ENCODE data around the gene HRAS.
"Not testable (repeated sequence)": the region's sequence is repeated elsewhere in the genome, so short reads cannot be mapped to it uniquely, and the experiment has no call there.

The HRAS gene

DNA sequence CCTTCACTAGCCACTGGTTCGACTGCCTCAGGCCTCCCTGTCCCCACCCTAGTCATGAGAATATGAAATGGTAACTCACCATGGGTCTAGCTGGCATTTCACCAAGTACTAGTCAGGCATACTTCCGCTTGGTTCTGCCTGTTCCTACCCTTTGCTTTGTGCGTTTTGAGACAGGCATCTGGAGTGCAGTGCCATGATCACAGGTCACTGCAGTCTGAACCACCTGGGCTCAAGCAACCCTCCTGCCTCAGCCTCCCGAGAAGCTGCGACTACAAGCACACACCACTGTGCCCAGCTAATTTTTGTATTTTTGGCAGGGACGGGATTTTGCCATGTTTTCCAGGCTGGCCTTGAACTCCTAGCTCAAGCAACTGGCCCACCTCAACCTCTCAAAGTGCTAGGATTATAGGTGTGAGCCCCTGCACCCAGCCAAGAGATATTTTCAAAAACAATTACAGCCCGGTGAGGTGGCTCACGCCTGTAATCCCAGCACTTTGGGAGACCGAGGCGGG lies 14.1 kb downstream of the HRAS start:
- DNase-seq (ENCODE audit: low read depth): no peak
- TF ChIP-seq, protein P1, sequence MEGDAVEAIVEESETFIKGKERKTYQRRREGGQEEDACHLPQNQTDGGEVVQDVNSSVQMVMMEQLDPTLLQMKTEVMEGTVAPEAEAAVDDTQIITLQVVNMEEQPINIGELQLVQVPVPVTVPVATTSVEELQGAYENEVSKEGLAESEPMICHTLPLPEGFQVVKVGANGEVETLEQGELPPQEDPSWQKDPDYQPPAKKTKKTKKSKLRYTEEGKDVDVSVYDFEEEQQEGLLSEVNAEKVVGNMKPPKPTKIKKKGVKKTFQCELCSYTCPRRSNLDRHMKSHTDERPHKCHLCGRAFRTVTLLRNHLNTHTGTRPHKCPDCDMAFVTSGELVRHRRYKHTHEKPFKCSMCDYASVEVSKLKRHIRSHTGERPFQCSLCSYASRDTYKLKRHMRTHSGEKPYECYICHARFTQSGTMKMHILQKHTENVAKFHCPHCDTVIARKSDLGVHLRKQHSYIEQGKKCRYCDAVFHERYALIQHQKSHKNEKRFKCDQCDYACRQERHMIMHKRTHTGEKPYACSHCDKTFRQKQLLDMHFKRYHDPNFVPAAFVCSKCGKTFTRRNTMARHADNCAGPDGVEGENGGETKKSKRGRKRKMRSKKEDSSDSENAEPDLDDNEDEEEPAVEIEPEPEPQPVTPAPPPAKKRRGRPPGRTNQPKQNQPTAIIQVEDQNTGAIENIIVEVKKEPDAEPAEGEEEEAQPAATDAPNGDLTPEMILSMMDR (IDR thresholded peaks at IDR 0.05; ENCODE audit: control insufficient read depth, extremely low read depth, insufficient read depth): no peak
- no peak overlapping the region for H3K4me3 ChIP-seq (ENCODE audit: low read depth, low read length)

DNA sequence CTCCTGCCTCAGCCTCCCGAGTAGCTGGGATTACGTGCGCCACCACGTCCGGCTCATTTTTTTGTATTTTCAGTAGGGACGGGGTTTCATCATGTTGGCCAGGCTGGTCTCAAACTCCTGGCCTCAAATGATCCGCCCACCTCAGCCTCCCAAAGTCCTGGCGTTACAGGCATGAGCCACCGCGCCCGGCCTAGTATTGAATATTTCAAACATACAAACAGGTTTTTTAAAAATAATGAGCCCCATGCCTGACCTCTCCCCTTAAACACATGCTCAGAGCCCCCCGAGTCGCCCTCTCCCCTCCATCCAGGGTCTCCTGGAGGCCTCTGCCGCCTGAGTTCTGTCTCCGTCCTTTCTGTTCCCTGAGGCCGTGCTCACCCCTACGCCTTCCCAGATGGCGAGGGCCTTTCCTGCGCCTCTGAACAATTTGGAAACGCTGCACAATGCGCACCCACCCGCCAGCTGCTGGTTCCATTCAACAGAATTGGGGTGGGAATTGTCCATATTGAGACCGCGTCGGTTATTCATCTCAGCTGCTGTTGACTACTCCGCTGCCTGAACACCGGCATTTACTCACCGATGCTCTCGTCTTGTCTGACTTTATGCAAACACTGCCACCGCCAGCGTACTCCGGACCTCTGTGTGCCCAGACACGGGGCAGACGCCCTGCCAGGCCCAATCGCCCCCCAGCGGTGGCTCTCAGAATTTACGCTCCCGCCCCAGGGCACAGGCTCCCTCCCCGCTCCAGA lies 14.8 kb downstream of the HRAS start:
- no peak for DNase-seq (ENCODE audit: low read depth)
- H3K4me3 ChIP-seq (ENCODE audit: low read depth, low read length): no peak overlapping the region
- TF ChIP-seq, protein P1 (IDR thresholded peaks at IDR 0.05; ENCODE audit: control insufficient read depth, extremely low read depth, insufficient read depth): no peak

DNA sequence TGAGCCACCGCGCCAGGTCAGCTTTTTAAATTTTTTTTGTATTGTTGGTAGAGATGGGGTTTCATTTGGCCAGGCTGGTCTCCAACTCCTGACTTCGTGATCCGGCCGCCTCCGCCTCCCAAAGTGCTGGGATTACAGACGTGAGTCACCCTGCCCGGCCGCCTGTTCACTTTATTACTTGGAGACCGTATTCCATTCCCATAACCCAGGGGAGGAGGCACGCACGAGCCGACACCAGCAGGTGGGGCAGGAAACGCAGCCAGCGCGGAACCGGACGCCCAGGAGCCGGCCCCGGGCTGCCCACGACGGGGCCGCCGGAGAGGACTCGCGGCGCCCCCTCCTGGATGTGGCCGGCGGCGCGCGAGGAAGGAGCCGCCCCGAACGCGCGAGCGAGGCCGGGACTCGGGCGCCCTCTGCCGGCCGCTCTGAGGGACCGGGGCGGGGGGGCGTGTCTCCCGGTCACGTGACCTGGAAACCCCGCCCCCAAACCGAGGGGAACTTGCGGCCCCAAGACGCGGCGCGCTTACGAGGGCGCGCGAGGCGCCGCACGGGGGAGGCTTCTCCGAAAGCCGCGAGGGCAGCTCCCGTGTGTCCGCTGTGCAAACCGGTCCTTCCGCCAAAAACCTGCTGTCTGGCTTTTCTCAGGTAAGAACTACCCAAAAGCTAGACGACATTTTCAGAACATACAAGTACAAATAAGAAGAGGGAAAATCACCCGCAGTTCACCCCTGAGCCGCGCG lies 16.7 kb downstream of the HRAS start:
- TF ChIP-seq, protein P1 (IDR thresholded peaks at IDR 0.05; ENCODE audit: control insufficient read depth, extremely low read depth, insufficient read depth): peak; percentile 99
- H3K4me3 ChIP-seq (ENCODE audit: low read depth, low read length): peak overlapping the region; percentile 44
- peak; percentile 90 for DNase-seq (ENCODE audit: low read depth)

GRCh38 chr11:516918-517685 lies 18.3 kb downstream of the HRAS start:
- DNase-seq (ENCODE audit: low read depth); H3K4me3 ChIP-seq (ENCODE audit: low read depth, low read length): not testable (repeated sequence)

GRCh38 chr11:516400-516799 lies 19.0 kb downstream of the HRAS start:
- TF ChIP-seq, protein P1 (IDR thresholded peaks at IDR 0.05; ENCODE audit: control insufficient read depth, extremely low read depth, insufficient read depth): no peak
- DNase-seq (ENCODE audit: low read depth): no peak
- no peak overlapping the region for H3K4me3 ChIP-seq (ENCODE audit: low read depth, low read length)

DNA sequence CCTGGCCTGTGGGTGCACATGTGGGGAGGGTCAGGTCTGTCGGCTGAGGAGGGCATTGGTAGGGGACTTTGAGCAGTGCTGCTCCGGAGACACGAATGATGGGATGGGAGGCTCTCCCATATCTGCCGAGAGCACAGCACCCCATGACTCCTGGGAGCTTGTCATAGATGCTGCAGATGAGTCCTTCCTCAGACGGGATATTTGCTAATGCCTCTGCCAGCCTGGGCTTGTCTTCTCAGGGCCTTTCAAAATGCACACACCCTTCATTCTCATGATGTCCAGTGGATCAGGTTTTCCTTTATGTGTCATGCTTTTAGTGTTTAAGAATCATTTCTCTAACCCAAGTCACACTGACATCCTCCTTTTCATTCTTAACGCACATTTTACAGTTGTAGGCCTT lies 20.2 kb downstream of the HRAS start:
- DNase-seq (ENCODE audit: low read depth): no peak
- no peak overlapping the region for H3K4me3 ChIP-seq (ENCODE audit: low read depth, low read length)
- TF ChIP-seq, protein P1 (IDR thresholded peaks at IDR 0.05; ENCODE audit: control insufficient read depth, extremely low read depth, insufficient read depth): no peak

DNA sequence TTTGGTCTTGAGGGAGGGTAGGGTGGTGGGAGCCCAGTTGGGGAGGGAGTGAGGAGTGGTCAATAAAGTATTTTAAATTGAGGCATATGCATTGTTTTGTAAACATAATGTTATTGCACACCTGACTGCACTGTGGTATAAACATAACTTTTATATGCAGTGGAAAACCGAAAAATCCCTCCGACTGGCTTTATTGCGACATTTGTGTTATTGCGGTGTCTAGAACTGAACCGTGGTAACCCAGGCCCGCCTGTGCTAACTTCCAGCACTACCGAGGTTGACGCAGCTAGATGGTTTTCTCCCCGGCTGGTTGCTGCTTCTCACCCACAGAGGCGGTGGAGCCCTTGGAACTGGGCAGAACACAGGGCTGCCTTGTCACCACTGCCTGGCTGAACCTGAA lies 20.8 kb downstream of the HRAS start:
- DNase-seq (ENCODE audit: low read depth): no peak
- H3K4me3 ChIP-seq (ENCODE audit: low read depth, low read length): no peak overlapping the region
- TF ChIP-seq, protein P1 (IDR thresholded peaks at IDR 0.05; ENCODE audit: control insufficient read depth, extremely low read depth, insufficient read depth): no peak
